NCI-H345 treated with DMSO at 0.1 percent for 48 hours (cell line): ENCODE data around the gene IGSF11.
"Not testable (repeated sequence)": the region's sequence is repeated elsewhere in the genome, so short reads cannot be mapped to it uniquely, and the experiment has no call there.

Experiments
- DNase-seq: peaks from one replicate; lab custom pipeline; 2025; ENCODE audit not compliant: unreplicated experiment; lab: John Stamatoyannopoulos, UW

IGSF11 gene, protein sequence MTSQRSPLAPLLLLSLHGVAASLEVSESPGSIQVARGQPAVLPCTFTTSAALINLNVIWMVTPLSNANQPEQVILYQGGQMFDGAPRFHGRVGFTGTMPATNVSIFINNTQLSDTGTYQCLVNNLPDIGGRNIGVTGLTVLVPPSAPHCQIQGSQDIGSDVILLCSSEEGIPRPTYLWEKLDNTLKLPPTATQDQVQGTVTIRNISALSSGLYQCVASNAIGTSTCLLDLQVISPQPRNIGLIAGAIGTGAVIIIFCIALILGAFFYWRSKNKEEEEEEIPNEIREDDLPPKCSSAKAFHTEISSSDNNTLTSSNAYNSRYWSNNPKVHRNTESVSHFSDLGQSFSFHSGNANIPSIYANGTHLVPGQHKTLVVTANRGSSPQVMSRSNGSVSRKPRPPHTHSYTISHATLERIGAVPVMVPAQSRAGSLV

DNA sequence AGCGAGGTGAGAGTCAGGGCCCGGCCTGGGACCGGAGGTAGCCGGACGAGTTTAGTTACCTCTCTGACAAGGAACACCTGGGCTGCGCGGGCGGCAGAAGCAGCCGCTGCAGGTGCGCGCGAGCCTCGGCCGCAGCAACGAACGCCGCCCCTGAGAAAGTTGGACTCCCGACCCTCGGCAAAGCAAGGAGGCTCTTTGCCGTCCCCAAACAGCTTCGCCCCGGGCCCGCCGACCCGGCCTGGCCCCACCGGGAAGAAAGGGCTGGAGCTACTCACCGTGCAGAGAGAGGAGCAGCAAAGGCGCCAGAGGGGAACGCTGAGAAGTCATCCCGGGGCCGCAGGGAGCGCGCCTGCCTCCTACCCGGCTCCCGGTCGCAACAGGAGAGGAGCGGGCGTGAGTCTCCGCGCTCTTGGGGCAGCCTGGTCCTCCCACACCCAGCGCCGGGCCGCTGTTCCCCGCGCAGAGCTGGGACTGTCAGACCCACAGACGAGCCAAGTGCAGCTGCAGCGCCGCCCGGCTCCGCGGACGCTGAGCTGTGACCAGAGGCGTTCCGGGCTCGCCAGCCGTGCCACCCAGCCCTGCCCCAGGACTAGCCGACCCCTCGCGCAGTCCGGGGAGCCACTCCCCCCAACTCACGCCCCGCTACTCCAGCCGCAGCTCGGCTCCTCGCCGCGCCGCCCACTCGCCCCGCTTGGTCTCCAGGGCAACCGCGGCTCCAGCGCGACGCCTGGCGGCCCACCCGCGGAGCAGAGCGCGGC lies at the start of gene IGSF11:
TSS of gene IGSF11 (minus strand) at position 591 of the 758 bp plus-strand sequence. CDS start at position 327, 264 bp downstream.
- no peak for DNase-seq

DNA sequence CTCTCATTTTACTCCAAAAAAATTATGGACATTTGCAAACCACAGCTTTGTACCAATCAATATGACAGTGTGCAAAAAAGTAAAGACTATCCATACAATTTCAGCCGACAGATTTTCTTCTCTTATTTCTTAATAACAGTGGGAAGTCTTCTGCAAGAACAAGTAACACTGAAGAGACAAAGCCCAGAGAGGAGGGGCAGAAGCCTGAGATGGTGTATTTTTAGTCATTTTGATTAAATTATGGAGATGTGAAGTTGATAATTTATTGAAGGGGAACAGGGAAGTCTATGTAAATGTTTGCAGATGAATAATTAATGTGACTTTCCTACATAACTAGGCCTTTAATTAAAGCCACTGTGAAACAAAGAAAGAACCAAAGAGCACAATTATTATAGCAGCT lies 45.7 kb upstream of the IGSF11 start:
- no peak for DNase-seq

DNA sequence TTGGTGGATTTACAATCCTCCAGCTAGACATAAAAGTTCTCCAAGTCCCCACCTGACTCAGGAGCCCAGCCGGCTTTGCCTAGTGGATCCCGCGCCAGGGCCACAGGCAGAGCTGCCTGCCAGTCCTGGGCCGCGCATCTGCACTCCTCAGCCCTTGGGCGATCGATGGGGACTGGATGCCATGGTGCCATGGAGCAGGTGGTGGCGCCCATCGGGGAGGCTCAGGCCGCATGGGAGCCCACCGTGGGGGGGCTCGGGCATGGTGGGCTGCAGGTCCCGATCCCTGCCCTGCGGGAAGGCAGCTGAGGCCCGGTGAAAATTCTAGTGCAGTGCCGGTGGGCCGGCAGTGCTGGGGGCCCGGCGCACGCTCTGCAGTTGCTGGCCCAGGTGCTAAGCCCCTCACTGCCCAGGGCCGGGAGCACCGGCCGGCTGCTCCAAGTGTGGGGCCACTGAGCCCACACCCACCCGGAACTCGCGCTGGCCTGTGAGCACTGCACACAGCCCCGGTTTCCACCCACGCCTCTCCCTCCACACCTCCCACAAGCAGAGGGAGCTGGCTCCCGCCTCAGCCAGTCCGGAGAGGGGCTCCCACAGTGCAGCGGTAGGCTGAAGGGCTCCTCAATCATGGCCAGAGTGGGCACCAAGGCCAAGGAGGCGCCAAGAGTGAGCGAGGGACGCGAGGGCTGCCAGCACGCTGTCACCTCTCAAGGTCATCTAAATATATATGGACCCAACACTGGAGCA lies 38.8 kb upstream of the IGSF11 start:
- no peak for DNase-seq

DNA sequence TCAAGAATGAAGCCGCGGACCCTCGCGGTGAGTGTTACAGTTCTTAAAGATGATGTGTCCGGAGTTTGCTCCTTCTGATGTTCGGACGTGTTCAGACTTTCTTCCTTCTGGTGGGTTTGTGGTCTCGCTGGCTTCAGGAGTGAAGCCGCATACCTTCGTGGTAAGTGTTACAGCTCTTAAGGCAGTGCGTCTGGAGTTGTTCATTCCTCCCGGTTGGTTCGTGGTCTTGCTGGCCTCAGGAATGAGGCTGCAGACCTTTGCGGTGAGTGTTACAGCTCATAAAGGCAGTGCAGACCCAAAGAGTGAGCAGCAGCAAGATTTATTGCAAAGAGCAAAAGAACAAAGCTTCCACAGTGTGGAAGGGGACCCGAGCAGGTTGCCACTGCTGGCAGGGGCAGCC lies 37.8 kb upstream of the IGSF11 start:
- not testable (repeated sequence) for DNase-seq

DNA sequence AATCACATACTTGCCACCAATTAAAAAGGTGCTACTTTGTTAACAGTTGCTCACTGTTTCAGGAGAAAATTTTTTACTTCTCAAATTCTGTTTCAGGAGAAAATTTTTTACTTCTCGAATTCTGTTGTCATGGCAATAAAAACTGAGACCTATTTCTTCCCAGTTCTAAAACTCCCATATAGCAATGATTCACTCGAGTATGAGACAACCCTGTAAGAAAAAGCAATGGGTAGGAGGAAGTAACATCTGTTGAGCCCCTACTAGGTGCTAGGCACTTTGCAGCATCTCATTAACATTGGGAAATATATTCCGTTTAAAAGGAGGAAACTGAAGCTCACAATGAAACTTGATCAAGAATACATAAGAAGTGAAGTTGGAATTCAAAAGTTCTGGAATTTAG lies 35.1 kb upstream of the IGSF11 start:
- no peak for DNase-seq

DNA sequence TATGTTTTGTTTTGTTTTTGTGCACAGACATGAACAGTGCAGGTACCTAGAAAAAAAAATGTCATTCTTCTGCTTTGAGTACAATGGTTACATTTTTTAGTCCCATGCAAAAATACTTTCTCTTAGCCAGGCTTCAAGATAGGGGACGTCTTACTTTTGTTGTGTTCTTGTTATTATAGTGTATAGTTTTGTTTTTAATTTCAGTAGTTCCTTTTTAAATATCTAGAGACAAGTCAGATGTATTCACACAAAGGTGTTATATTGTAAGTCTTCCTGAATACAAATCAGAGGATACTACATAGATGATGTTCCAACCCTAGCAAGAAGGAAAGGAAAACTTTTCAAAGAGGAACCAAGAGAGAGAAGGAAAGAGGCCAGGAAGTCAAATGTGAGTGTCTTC lies 28.8 kb upstream of the IGSF11 start:
- no peak for DNase-seq

DNA sequence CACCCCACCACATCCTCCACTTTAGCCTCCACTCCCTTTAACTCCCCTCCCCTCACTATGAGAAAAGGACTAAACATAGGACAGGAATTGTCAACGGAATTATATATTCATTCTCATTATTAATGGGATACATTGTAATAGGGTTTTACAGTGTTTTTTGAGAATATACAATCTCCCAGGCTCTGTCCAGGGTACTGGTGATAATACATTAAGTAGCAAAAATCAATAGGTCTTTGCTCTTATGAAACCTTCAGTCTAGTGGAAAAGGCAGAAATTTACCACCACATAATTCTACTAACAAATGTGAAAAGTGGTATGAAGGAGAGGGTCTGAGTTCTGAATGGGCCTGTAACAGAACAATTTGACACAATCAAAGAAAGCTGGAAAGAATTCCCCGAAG lies 28.2 kb upstream of the IGSF11 start:
- DNase-seq, result no peak

DNA sequence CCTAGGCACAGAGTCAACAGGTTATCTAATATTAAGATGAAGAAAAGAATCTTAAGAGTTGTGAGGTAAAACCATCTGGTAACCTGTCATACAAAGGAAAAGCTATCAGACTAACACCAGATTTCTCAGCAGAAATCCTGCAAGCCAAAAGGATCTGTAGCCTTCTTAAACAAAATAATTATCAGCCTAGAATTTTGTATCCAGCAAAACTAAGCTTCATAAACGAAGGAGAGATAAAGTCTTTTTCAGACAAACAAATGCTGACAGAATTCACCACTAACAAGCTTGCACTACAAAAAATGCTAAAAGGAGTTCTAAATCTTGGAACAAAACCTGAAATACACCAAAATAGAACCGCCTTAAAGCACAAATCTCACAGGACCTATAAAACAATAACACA lies 9.9 kb upstream of the IGSF11 start:
- no peak for DNase-seq

DNA sequence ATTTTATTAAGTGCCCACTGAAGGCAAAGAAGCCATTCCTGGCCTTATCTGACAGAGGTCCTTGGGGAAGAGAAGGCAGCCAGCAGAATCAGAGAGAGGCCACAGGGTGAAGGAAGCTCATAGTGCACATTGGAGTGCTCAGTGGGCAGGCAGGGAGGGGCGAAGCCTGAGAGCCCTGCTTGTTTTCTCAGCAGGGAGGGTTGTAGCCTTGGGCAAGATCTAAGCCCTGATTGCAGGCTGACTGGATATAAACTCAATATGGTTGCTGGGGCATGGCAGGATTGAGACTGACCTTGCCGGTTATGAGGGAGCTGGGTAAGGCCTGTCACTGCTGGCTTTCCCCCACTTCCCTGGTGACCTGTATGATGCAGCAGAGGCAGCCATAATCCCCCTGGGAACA lies 7.5 kb upstream of the IGSF11 start:
- DNase-seq, result no peak

DNA sequence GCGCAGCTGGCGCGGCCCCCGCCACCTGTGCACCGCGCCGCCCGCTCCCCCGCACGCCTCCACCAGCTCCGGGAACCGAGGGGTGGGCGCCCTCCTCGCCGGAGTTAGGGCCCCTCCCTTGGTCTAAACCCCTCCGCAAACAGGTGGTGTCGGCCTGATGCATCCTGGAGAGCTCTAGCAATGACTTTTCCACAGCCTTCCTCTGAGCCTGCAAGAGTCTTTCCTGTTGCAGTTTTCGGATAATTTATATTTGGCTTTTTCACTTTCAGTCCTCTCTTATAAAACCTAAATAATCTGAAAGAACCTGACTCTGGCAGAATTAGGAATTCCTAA lies 334 bp upstream of the IGSF11 start:
- no peak for DNase-seq

DNA sequence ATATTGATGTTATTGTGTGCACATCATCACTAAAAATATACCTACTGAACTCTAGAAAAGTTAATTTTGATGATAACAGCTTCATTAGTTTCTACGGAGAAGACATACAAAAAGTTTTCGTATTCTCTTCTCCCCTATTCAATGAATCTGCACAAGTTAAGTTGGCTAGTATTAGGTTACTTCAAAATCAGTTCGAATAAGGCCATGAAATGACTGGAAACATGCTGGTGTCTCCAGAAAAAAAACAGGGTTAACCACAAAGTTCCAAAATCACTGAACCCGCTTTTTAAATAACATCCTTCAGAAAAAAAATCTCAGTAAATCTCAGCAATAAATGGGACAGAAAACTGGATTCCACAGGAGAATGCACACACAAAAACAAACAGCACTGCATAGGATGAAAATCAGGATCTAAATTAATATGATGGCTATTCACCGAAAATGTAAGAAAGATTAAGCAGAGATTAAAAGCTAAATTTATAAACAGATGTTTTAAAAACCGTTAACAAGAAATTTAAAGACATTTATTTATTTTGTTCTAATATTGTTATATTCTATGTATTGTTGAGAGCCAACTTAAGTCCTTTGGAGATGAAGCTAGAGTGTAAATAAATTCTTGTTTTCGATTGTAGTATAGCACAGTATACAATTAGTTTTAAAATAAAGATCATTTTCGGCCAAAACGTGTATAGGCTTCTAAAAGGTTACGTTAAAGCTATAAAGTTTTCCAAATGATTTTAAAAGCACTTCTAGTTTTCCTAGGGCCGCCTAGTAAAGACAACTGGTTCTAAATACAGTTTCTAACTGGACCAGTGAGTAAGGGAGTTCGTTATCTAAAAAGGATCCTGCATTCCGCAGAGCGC lies 1.0 kb downstream of the IGSF11 start:
- DNase-seq, result no peak

DNA sequence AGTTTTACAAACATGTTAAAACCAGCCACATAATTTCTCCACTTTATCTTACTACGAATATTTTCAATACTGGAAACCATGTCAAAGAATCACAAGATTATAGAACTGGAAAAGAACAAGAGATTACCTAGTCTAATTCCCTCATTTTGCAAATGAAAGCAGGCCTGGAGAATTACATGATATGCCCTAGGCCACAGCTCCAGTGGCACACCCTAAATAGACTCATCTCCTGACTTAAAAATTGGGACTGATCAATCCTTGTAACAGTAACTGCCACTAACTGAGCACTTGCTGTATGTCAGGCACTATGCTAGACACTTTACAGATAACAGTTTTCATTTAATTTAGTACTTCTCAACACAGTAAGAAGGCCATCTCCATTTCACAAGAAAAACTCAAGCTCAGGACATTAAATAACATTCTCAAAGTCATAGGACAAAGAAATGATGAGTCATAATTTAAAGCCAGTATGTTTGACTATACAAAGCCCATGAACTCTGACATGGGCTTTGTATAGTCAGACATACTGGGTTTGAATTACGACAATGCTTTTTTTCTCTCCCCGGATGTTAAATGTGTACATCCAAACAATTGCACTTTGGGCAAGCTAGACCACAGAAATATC lies 9.4 kb downstream of the IGSF11 start:
- no peak for DNase-seq

DNA sequence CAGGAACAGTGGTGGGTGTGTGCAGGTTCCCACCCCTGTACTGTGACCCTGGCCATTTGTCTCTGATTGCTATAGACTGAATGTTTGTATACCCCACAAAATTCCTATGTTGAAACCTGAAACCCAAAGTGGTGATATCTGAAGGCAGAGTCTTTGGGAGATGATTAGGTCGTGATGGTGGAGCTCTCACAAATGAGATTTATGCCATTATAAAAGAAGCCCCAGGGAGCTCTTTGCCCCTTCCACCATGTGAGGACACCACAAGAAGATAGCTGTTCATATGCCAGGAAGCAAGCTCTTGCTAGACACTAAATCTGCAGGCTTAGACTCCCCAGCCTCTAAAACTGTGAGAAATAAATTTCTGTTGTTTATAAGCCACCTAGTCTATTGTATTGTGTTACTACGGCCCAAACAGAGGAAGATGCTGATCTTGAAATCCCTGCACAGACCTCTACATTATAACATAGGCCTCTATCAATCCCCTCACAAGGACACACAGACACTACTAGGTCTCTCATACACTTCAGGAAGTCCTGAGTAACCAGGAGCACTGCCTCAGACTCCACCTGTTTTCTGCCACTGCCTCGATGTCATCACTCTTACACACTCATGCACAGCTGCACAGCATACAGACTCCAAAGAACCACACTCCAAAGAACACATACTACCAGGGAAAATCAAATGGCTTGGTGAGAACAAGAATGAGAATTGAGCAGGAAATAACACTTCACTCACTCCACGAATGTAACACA lies 14.7 kb downstream of the IGSF11 start:
- no peak for DNase-seq

DNA sequence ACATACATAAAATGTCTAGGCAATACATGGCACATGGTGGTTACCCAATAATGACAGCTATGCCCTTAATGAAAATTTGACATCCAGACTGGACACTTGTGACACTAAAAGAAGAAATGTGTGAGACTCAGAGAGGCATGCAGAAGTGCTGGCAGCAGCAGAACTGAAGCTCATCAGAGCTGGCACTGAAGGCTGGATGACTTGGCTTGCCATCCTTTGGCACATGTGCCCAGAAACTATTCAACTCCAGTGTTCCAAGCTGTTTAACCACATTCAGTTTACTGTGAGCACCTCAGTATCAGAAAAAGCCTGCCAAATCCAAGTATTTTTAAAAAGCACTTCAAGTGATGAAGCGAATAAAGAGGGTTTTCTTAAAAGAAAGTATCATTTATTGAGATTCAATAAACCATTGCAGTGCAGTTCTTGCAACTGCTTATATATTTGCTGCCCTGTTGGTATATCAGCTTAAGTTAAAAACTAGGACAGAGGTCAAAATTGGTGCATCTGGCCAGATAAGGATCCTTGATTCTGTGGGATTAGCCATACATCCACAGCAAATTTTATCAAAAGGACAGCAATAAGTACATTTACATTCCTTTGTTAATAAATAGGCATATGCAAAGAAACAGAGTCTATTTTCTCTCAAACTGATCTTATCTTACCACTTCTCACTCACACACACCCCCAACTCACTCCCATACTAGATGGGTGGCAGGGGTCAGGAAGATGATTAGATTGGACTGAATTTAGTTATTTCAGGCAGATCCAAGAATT lies 15.8 kb downstream of the IGSF11 start:
- DNase-seq, result no peak

DNA sequence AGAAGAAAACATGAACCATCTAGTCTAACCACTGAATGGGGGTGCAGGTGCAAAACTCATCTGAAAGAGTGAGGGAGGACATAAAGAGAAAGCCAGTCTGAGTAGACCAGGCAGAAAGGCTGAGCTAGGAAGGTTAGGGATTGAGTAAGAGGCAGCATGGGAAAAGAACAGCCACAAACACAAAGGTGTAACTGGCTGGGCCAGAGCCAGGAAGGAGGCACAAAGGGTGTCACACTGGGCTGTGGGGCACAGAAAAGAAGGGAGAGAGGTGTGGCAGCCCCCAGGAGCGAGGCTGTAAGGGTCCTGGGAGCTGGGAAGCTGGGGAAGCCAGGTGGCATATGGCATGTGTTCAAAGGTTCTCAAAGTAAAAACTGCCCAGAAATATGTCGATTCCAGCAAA lies 18.7 kb downstream of the IGSF11 start:
- no peak for DNase-seq

DNA sequence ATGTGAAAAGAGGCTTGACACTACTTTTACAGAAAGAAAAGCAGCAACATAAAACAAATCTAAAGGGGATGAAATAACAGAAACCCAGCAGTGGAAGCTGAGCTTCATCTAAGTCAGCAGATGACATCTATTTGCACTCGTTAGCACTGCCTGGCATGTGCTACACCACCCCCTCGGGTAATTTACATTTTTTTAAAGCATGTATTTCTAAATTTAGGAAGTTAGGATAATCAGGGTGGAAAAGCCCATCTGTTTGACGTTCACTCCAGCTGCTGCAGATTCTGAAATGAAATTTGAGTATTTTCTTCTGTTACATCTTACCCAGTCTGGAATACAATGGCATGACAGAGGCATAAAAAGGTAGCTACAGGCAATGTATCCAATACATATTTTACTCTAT lies 20.7 kb downstream of the IGSF11 start:
- no peak for DNase-seq

DNA sequence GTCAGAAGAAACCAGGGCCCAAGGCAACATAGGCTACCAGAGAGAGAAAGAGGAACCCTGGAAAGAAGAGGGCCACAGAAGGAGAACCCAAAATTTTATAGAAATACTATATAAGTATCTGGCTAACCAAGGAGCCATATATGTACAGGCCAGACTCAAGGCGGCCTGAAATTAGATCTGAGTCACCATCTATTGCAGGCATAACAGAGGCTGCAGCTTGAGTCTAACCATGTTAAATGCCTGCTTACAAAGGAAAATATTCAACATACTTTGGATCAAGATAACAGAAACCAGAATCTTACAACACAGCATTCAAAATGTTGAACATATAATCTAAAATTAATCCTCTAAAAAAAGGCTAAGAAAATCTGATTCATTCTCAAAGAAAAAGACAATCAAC lies 23.1 kb downstream of the IGSF11 start:
- DNase-seq, result no peak

DNA sequence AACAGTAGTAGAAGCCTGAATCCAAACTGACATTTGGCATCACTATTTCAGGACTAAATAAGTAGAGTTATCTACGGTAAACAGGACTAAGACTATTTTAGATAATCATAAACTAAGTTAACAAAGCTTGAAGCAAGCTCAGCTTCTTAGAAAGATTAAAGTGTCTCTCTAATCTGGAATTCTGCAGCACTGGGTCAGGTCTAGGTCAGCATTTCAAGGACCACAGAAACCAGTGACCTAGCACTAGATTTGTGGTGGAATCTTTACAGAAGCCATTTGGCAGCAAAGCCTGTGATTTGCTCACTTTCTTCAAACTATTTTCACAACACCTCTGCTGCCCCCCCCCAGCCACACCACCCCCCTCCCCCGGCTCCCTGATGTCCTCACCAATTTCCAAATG lies 37.5 kb downstream of the IGSF11 start:
- DNase-seq, result no peak

DNA sequence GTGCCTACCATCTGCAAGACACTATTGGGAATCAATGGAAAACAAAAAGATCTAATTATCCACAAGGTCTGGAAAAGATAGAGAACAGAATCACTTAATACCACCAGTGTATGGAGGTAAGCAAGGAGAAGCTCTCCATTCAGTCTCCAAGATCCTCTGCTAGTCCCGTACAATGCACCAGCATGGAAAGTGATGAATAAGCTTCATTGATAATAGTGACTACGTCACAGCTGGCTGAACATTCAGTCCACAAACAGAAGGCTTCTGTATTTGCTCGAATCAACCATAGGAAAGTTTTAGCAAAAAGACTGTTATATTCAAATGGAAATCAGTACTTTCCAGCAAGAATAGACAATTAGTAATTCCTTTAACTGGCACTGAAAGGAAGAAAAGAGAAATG lies 42.9 kb downstream of the IGSF11 start:
- DNase-seq, result no peak
